Naive thymus-derived CD4-positive, alpha-beta T cell (primary cell): ENCODE results near the gene SMCHD1. TPM values are rescaled to one million over a fixed set of nuclear protein-coding genes. Genes with fewer than 3 reads are reported as not detected.
"Not testable (repeated sequence)": the region's sequence is repeated elsewhere in the genome, so short reads cannot be mapped to it uniquely, and the experiment has no call there.

ENCODE experiments used
- ATAC-seq: fragments of 150-1000 bp; cut with Tn5 transposase; 2 replicates; pipeline ENCODE4 v1.10.0; 2021; ENCODE audit warnings: mild to moderate bottlenecking, moderate library complexity
- CTCF ChIA-PET: fragments of 350-600 bp; sonication (Branson Sonifier 250); formaldehyde crosslinking; loops from one replicate; lab custom pipeline; 2021; ENCODE audit warnings: antibody characterized with exemption; lab: Charles Lee
- POLR2A ChIA-PET: fragments of 350-600 bp; sonication (Branson Sonifier 250); formaldehyde crosslinking; loops from one replicate; lab custom pipeline; 2021; ENCODE audit warnings: antibody characterized with exemption, inconsistent platforms; lab: Charles Lee
- DNase-seq, 9 donors: peaks; one replicate each; pipeline versions ENCODE4 v3.0.0 to v3.0.0-alpha.2; 2020 to 2022; ENCODE audit warnings: mixed read lengths in 1 of 9
- H3K27ac ChIP-seq: one replicate; pipeline ENCODE4 v1.7.0; 2013; ENCODE audit warnings: mild to moderate bottlenecking, low read depth, low read length, moderate library complexity
- H3K27me3 ChIP-seq, 2 donors: one replicate each; pipeline ENCODE4 v1.7.0; 2013; ENCODE audit warnings: low read length in 2 of 2, mild to moderate bottlenecking in 2 of 2, moderate library complexity in 2 of 2; ENCODE audit not compliant: control insufficient read depth in 2 of 2, insufficient read depth in 2 of 2
- H3K36me3 ChIP-seq, 3 experiments: 1 replicate in 2 of 3; 2 replicates in 1 of 3; pipeline ENCODE4 v1.7.0; 2013; ENCODE audit warnings: low read length in 3 of 3, mild to moderate bottlenecking in 3 of 3, moderate library complexity in 1 of 3; ENCODE audit not compliant: insufficient read depth in 3 of 3, control insufficient read depth in 2 of 3
- H3K4me1 ChIP-seq, 2 donors: one replicate each; pipeline ENCODE4 v1.7.0; 2013; ENCODE audit warnings: low read length in 2 of 2, mild to moderate bottlenecking in 2 of 2, moderate library complexity in 1 of 2; ENCODE audit not compliant: control insufficient read depth in 2 of 2, insufficient read depth in 2 of 2
- H3K4me3 ChIP-seq: 2 replicates; pipeline ENCODE4 v1.7.0; 2013; ENCODE audit warnings: mild to moderate bottlenecking, low read length
- H3K9me3 ChIP-seq, 3 experiments: 1 replicate in 2 of 3; 2 replicates in 1 of 3; pipeline ENCODE4 v1.7.0; 2013; ENCODE audit warnings: low read length in 3 of 3; ENCODE audit not compliant: control insufficient read depth in 2 of 3
- H3K27ac Mint-ChIP-seq, 9 donors: one replicate each; pipeline ENCODE4 v1.8.0; 2020 to 2022; ENCODE audit warnings: mixed read lengths in 9 of 9, mild to moderate bottlenecking in 8 of 9, moderate library complexity in 5 of 9, inconsistent platforms in 2 of 9
- H3K27me3 Mint-ChIP-seq, 5 donors: one replicate each; pipeline ENCODE4 v1.8.0; 2021 to 2022; ENCODE audit warnings: mixed read lengths in 5 of 5, mild to moderate bottlenecking in 1 of 5
- H3K36me3 Mint-ChIP-seq, 5 donors: one replicate each; pipeline ENCODE4 v1.8.0; 2020 to 2022; ENCODE audit warnings: mixed read lengths in 5 of 5, mild to moderate bottlenecking in 3 of 5, inconsistent platforms in 1 of 5
- H3K4me1 Mint-ChIP-seq, 7 donors: one replicate each; pipeline ENCODE4 v1.8.0; 2020 to 2022; ENCODE audit warnings: mixed read lengths in 7 of 7, mild to moderate bottlenecking in 3 of 7, inconsistent platforms in 1 of 7
- H3K4me3 Mint-ChIP-seq, 10 donors: one replicate each; pipeline ENCODE4 v1.8.0; 2020 to 2022; ENCODE audit warnings: mild to moderate bottlenecking in 10 of 10, mixed read lengths in 10 of 10, moderate library complexity in 6 of 10, inconsistent platforms in 2 of 10
- H3K9me3 Mint-ChIP-seq, 11 donors: one replicate each; pipeline ENCODE4 v1.8.0; 2020 to 2022; ENCODE audit warnings: mixed read lengths in 11 of 11, mild to moderate bottlenecking in 4 of 11, inconsistent platforms in 1 of 11, moderate library complexity in 1 of 11
- intact Hi-C, 2 donors: fragments of 100-400 bp; cut with micrococcal nuclease; formaldehyde crosslinking; loops; one replicate each; pipeline ENCODE4 v1.15.1; 2023
- polyA plus RNA-seq, 2 donors: library from polyadenylated mRNA; unstranded; fragments of 300-500 nt; fragmentation: Illumina TruSeq; gene quantifications; one replicate each; pipeline ENCODE4 v1.2.3, GENCODE V29; 2021
- total RNA-seq, 6 experiments: library from RNA in 5 of 6; stranded (reverse) in 5 of 6; gene quantifications; 1 replicate in 5 of 6; 2 replicates in 1 of 6; pipeline ENCODE4 v1.2.3 and lab custom pipeline; 2021 to 2026

SMCHD1 gene
- total and polyA plus RNA-seq, 7 experiments from 2014 or later: 41.4 to 305 (median 234) TPM

- CTCF ChIA-PET, H3K9me3 Mint-ChIP-seq, H3K27me3 ChIP-seq, H3K9me3 ChIP-seq, ATAC-seq, H3K27me3 Mint-ChIP-seq, DNase-seq, H3K4me3 ChIP-seq, H3K27ac ChIP-seq, intact Hi-C loops: not testable (repeated sequence)
- Histone ChIP-seq H3K36me3 (peaks cover 14 to 46% (median 21%) of the 10 kb centered on the region in 3 experiments), H3K4me1 (peaks cover 22 to 23% of the 10 kb centered on the region in 2 donors)
- Mint-ChIP-seq H3K36me3 (peaks cover 0 to 82% (median 58%) of the 10 kb centered on the region in 5 donors), H3K4me3 (peak overlapping the region in 1 of 10 donors; percentile 38), H3K4me1 (peaks cover 35 to 90% (median 81%) of the 10 kb centered on the region in 7 donors), H3K27ac (peak overlapping the region in 1 of 9 donors; percentile 69)
- POLR2A ChIA-PET: interaction anchor here (0.6 to 3.3 kb wide), 3 partner anchors 9 to 85 kb away, joined by 3 to 15 read pairs (median 4); no protein-coding TSS in a partner anchor
Measured at GRCh38 chr18:2678933-2679332, 23.4 kb downstream of the SMCHD1 start.

GRCh38 chr18:2680216-2680792 is 24.8 kb downstream of the SMCHD1 start:
- intact Hi-C loops: loop anchor here in 1 of 2 donors (2.0 kb wide), 1 partner anchor 22 kb away; no protein-coding TSS in a partner anchor
- H3K36me3 Mint-ChIP-seq: peaks cover 4 to 79% (median 61%) of the 10 kb centered on the region in 5 donors
- no peaks in the 10 kb centered on the region for H3K27me3 ChIP-seq
- no peak overlapping the region for H3K4me3 ChIP-seq
- H3K9me3 ChIP-seq: no peaks in the 10 kb centered on the region
- H3K4me1 Mint-ChIP-seq: peaks cover 40 to 89% (median 77%) of the 10 kb centered on the region in 7 donors
- H3K9me3 Mint-ChIP-seq: peaks cover 0 to 2% (median 0%) of the 10 kb centered on the region in 11 donors
- ChIA-PET CTCF (interaction anchor here (0.7 to 1.1 kb wide), 2 partner anchors 45 to 86 kb away, joined by 3 read pairs; no protein-coding TSS in a partner anchor), POLR2A (interaction anchor here (0.9 to 3.3 kb wide), 6 partner anchors 8 to 44 kb away, joined by 3 to 15 read pairs (median 4); partner anchors contain the start of gene SMCHD1)
- peaks cover 22 to 23% of the 10 kb centered on the region in 2 donors for H3K4me1 ChIP-seq
- DNase-seq: no peak
- H3K27ac Mint-ChIP-seq: peak overlapping the region in 8 of 9 donors; percentile 13 to 75 (median 63)
- H3K36me3 ChIP-seq: peaks cover 14 to 42% (median 16%) of the 10 kb centered on the region in 3 experiments
- ATAC-seq: no peak
- H3K4me3 Mint-ChIP-seq: peak overlapping the region in 4 of 10 donors; percentile 7 to 55 (median 36)
- no peaks in the 10 kb centered on the region for H3K27me3 Mint-ChIP-seq
- no peak overlapping the region for H3K27ac ChIP-seq

- H3K36me3 ChIP-seq: peaks cover 7 to 46% (median 13%) of the 10 kb centered on the region in 3 experiments
- H3K27ac ChIP-seq: peak overlapping the region; percentile 33
- no peak overlapping the region for H3K4me3 ChIP-seq
- ChIA-PET POLR2A (interaction anchor here (0.5 to 3.9 kb wide), 9 partner anchors 13 to 773 kb away, joined by 3 to 31 read pairs (median 4); partner anchors contain the start of genes METTL4, NDC80 and SMCHD1), CTCF (interaction anchor here (0.8 to 1.1 kb wide), 3 partner anchors 110 to 381 kb away, joined by 3 to 8 read pairs (median 3); partner anchors contain the start of gene NDC80)
- peaks cover 45 to 89% (median 78%) of the 10 kb centered on the region in 7 donors for H3K4me1 Mint-ChIP-seq
- H3K36me3 Mint-ChIP-seq: peaks cover 20 to 80% (median 63%) of the 10 kb centered on the region in 5 donors
- no peaks in the 10 kb centered on the region for H3K27me3 Mint-ChIP-seq
- peaks cover 22 to 26% of the 10 kb centered on the region in 2 donors for H3K4me1 ChIP-seq
- ATAC-seq (peak; percentile 79), DNase-seq (peak in 3 of 9 donors; percentile 24 to 28 (median 28))
- peaks cover 0 to 9% (median 4%) of the 10 kb centered on the region in 3 experiments for H3K9me3 ChIP-seq
- peaks cover 4 to 19% (median 15%) of the 10 kb centered on the region in 11 donors for H3K9me3 Mint-ChIP-seq
- H3K27ac Mint-ChIP-seq: peak overlapping the region; percentile 44 to 92 (median 87)
- H3K27me3 ChIP-seq: no peaks in the 10 kb centered on the region
- peak overlapping the region; percentile 3 to 73 (median 55) for H3K4me3 Mint-ChIP-seq
- intact Hi-C loops: loop anchor here (2.0 kb wide), 2 partner anchors 17 to 23 kb away; no protein-coding TSS in a partner anchor
Measured at GRCh38 chr18:2681993-2682603, 26.6 kb downstream of the SMCHD1 start.

- ChIA-PET CTCF (interaction anchor here (0.8 kb wide), 3 partner anchors 9 to 34 kb away, joined by 3 to 4 read pairs (median 3); no protein-coding TSS in a partner anchor), POLR2A (interaction anchor here (0.7 to 3.9 kb wide), 2 partner anchors 25 to 26 kb away, joined by 3 to 31 read pairs; partner anchors contain the start of gene SMCHD1)
- peaks cover 22 to 34% of the 10 kb centered on the region in 2 donors for H3K4me1 ChIP-seq
- intact Hi-C loops: loop anchor here (2.0 kb wide), 2 partner anchors 18 to 24 kb away; no protein-coding TSS in a partner anchor
- H3K9me3 Mint-ChIP-seq: peaks cover 4 to 27% (median 17%) of the 10 kb centered on the region in 11 donors
- H3K27ac ChIP-seq: peak overlapping the region; percentile 24
- peaks cover 7 to 47% (median 13%) of the 10 kb centered on the region in 3 experiments for H3K36me3 ChIP-seq
- peaks cover 27 to 80% (median 67%) of the 10 kb centered on the region in 5 donors for H3K36me3 Mint-ChIP-seq
- H3K27ac Mint-ChIP-seq: peak overlapping the region; percentile 5 to 92 (median 63)
- ATAC-seq: no peak
- no peak for DNase-seq
- H3K9me3 ChIP-seq: peaks cover 0 to 9% (median 4%) of the 10 kb centered on the region in 3 experiments
- H3K4me1 Mint-ChIP-seq: peaks cover 53 to 90% (median 81%) of the 10 kb centered on the region in 7 donors
- H3K27me3 Mint-ChIP-seq: no peaks in the 10 kb centered on the region
- peak overlapping the region in 9 of 10 donors; percentile 4 to 77 (median 42) for H3K4me3 Mint-ChIP-seq
- H3K27me3 ChIP-seq: no peaks in the 10 kb centered on the region
- H3K4me3 ChIP-seq: no peak overlapping the region
Measured at GRCh38 chr18:2683055-2683454, 27.5 kb downstream of the SMCHD1 start.

- ATAC-seq (no peak), DNase-seq (no peak)
- Histone ChIP-seq H3K4me3 (no peak overlapping the region), H3K27ac (no peak overlapping the region), H3K27me3 (no peaks in the 10 kb centered on the region), H3K4me1 (peaks cover 22 to 34% of the 10 kb centered on the region in 2 donors), H3K36me3 (peaks cover 3 to 61% (median 13%) of the 10 kb centered on the region in 3 experiments), H3K9me3 (peaks cover 0 to 9% (median 4%) of the 10 kb centered on the region in 3 experiments)
- Mint-ChIP-seq H3K9me3 (peaks cover 4 to 27% (median 17%) of the 10 kb centered on the region in 11 donors), H3K4me3 (peak overlapping the region; percentile 2 to 74 (median 36)), H3K4me1 (peaks cover 48 to 82% (median 76%) of the 10 kb centered on the region in 7 donors), H3K27ac (peak overlapping the region; percentile 1 to 88 (median 81)), H3K27me3 (no peaks in the 10 kb centered on the region), H3K36me3 (peaks cover 27 to 79% (median 64%) of the 10 kb centered on the region in 5 donors)
- POLR2A ChIA-PET: interaction anchor here (0.6 to 1.5 kb wide), 5 partner anchors 24 to 50 kb away, joined by 3 to 7 read pairs (median 5); partner anchors contain the start of gene SMCHD1
- intact Hi-C loops: no loop called here
- CTCF ChIA-PET: no interaction called here
Measured at GRCh38 chr18:2686349-2686968, 30.9 kb downstream of the SMCHD1 start.
